GM11168 (cell line): Measurements from ENCODE around the gene ATP8A2.
"Not testable (repeated sequence)": the region's sequence is repeated elsewhere in the genome, so short reads cannot be mapped to it uniquely, and the experiment has no call there.

Experiments used
- in situ Hi-C: fragments of 300-500 bp; cut with MboI; formaldehyde crosslinking; loops from one replicate; pipeline ENCODE4 v1.12.0; 2022; ENCODE audit warnings: low sequenced_read_pairs; ENCODE audit not compliant: unreplicated experiment

Gene ATP8A2

DNA sequence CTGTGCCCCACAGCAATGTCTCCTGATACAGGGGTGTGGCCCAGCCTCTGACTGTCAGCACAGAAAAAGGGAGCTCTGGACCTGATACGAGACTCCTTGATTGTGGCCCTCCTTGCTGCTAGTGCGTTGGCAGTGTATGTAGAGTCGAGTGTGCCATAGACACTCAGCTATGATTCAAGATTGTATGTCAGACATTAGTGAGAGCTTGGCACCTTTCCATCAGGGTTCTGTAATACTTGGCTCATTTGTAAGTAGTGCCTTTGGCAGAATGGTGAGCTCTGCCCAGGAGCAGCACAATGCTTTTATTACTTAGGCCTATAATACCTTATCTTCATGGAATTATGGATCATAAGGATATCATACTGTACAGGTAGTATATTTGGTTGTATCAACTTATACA is 83.4 kb downstream of the ATP8A2 start:
- in situ Hi-C loops, result no loop called here

- in situ Hi-C loops, result no loop called here
Observed at GRCh38 chr13:25457566-25457965, 85.8 kb downstream of the ATP8A2 start.

GRCh38 chr13:25462301-25463125 is 90.7 kb downstream of the ATP8A2 start:
- in situ Hi-C loops, result no loop called here

DNA sequence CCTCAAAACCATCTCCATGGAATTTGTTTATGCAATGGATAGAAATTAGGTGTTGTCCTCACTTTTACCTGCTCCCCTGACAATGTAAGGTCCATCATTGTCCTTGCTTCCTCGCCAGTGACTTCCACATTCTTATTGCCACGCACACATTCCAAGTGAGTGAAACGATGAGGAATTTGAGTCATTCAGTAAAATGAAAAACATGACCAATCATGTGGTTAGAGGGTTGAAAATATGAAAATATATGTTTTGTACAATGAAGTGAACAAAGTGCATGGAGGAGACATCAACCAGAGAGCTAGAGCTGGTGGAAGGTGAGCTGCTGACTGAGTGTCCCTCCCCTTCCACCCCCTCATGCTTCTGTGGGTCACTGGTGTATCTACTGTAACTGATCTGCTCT is 91.7 kb downstream of the ATP8A2 start:
- in situ Hi-C loops, result no loop called here

DNA sequence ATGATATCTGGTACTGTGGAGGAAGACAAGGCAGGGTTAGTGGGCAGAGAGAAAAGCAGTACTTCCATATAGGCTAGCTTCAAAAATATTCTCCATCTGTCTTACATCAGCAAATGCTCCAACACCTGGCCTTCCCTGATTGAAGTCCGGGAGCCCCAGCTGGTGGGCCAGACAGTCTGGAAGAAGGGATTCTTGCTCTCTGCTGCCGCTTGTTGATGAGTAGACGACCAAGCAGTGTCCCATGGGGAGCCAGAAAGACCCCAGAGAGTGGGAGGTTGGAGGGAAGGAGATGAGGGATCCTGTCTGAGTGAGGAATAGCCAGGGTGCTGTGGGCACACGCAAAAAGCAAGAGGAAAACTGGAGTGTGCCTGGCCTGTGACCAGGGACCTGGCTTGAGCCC is 95.1 kb downstream of the ATP8A2 start:
- in situ Hi-C loops, result no loop called here

GRCh38 chr13:25468325-25469168 is 96.8 kb downstream of the ATP8A2 start:
- in situ Hi-C loops, result no loop called here

DNA sequence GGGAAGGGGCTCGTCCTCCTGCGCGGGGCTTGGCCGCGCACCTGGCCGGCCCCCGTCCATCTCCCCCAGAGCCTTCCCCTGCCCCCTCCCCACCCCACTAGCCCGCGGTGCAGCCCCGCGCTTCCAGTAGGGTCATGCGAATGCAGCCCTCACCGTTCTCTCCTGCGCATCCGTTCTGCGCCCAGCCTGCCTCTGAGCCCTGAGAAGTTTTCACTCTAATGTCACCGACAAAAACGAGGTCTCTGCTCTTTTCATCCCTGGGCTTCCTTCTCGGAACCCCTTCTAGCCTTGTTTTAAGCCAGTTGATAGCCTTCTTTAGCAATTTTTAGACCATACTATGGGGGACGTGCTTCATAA is 97.4 kb downstream of the ATP8A2 start:
- in situ Hi-C loops, result no loop called here

GRCh38 chr13:25473864-25474263 is 102.1 kb downstream of the ATP8A2 start:
- in situ Hi-C loops, result no loop called here

- in situ Hi-C loops, result no loop called here
Observed at GRCh38 chr13:25478186-25478585, 106.4 kb downstream of the ATP8A2 start.

- in situ Hi-C loops, result no loop called here
Observed at GRCh38 chr13:25489238-25489637, 117.5 kb downstream of the ATP8A2 start.

DNA sequence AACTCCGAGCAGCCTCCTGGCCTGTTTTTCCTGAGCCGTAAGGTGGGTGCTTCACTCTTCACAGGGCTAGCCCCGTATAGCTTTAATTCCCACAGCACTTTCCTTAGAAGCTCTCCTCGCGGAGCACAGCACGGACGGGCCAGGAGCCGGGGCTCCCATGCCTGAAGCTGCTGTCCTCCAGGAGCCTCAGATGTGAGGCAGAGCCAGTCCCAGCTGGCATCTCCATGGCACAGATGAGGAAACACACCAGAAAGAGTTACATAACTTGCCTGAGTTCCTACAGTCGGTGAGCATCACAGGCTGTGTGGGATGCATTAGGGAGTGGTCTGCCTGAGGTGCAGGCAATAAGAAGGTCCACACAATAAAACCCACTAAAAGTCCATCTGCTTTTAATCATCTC is 118.5 kb downstream of the ATP8A2 start:
- in situ Hi-C loops, result no loop called here

GRCh38 chr13:25493931-25494640 is 122.3 kb downstream of the ATP8A2 start:
- in situ Hi-C loops, result no loop called here

DNA sequence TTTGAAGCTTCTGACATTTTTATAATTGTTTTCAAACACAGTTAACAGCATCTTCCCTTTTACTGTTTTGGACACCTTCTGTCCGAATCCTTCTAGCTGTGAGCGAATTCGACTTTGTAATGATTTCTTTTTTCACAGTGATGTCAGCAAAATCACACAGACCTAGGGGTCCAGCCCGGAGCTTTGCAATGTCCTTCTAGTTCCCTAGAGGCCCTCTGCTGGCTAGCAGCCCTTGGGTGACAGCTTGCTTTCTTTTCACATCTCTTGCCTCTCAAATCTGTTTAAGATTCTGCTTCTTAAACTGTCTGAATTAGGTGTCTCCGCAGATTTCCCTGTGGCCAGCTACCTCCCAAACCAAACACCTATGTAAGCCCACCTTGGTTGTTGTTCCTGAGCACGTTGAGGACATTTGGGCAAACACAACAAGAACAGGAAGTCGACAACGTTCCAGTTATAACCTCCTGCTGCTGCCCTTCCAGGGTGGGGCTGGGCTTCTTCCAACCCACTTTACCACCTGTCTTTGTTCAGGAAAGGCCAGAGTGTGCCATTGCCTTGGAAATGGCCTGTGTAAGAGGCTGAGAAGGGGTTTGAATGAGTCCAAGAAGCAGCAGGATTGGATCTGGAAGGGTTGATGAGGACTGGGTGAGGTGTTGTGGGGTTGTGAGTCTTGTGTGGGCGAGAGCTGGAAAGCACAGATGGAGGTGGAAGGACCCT is 123.1 kb downstream of the ATP8A2 start:
- in situ Hi-C loops, result no loop called here

GRCh38 chr13:25501231-25501630 is 129.5 kb downstream of the ATP8A2 start:
- in situ Hi-C loops, result no loop called here

DNA sequence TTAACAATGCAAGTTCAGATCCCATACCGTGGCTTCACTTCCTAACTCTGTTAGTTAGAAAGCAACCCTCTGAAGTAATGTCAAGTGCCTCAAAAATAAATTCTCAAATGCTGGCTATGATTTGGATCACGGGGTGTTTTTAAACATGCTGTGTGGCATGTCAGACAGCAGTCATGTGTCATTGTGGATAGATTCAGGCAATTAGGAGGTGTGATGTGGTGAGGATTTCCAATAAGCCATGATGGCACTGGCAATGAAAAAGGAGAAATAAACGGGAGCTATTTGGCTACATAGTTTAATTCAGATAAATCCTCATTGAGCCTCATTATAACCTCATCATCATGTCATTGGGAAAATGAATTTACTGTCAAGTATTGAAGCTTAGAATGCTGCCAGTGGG is 130.3 kb downstream of the ATP8A2 start:
- in situ Hi-C loops, result no loop called here

DNA sequence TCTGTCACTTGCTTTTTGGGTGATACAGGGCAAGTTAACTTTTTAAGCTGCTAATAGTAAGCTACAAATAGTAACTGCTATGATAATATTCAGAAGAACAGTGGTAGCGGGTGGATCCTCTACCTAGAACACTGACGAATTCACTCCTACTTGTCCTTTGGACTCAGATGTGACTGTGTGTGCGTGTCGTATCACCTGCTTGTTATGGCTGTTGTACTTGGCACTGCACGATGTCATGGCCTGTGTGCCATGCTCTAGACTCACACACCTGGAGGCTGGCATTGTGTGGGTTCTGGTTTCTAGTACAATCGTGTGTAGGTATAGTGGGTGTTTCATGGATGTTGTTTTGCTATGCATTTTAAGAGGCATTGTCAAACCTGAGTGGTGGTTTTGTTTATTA is 130.8 kb downstream of the ATP8A2 start:
- in situ Hi-C loops, result no loop called here

DNA sequence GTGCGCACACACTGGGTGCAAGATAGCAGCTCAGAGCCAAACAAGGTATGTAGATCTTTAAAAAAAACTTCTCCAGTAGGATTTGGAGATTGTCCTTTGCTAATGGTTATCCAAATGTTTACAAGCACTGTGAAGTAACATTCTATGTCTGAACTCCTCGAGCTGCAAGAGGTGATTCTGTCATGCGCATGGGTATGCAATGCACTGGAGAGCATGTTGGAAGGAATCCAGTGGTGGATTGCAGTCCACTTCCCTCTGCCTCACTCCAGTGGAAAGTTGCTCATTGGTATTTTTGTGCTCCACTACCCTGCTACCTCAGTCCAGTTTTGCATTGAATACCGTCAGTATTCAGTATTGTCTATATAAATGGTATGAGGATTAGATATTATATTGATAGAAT is 132.1 kb downstream of the ATP8A2 start:
- in situ Hi-C loops, result no loop called here

GRCh38 chr13:25507841-25508240 is 136.1 kb downstream of the ATP8A2 start:
- in situ Hi-C loops, result no loop called here

DNA sequence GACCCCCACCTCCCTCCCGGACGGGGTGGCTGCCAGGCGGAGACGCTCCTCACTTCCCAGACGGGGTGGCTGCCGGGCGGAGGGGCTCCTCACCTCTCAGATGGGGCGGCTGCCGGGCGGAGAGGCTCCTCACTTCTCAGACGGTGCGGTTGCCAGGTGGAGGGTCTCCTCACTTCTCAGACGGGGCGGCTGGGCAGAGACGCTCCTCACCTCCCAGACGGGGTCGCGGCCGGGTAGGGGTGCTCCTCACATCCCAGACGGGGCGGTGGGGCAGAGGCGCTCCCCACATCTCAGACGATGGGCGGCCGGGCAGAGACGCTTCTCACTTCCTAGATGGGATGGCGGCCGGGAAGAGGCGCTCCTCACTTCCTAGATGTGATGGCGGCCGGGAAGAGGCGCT is 141.3 kb downstream of the ATP8A2 start:
- in situ Hi-C loops, result not testable (repeated sequence)

- in situ Hi-C loops, result no loop called here
Observed at GRCh38 chr13:25518441-25518840, 146.7 kb downstream of the ATP8A2 start.
